IMR-90 (cell line): ENCODE results near the gene KRTAP9-4. TPM values are rescaled to one million over a fixed set of nuclear protein-coding genes. Genes with fewer than 3 reads are reported as not detected.
A peak's percentile ranks its signal among the peaks of the same experiment; 100 is the strongest.

Source experiments
- ATAC-seq: fragments of 200-7000 bp; cut with Tn5 transposase; 2 replicates; pipeline ENCODE4 v1.9.1; 2020; ENCODE audit warnings: low read depth, mild to moderate bottlenecking, moderate library complexity
- BruUV-seq: library from RNA; stranded (reverse); fragments of 400-500 nt; replicated peaks from 2 replicates; lab custom pipeline; 2021; lab: Mats Ljungman, UMichigan
- CTCF ChIA-PET: fragments of 300-600 bp; formaldehyde crosslinking; extraction: SDS; loops from one replicate; lab custom pipeline; 2021; ENCODE audit warnings: antibody characterized with exemption; lab: Yijun Ruan, JAX
- POLR2A ChIA-PET: fragments of 300-600 bp; sonication (Branson Sonifier 250); formaldehyde crosslinking; loops from one replicate; lab custom pipeline; 2022; ENCODE audit warnings: antibody characterized with exemption; ENCODE audit not compliant: unreplicated experiment; lab: Charles Lee
- DNase-seq: peaks from one replicate; pipeline ENCODE4 v3.0.0; 2013
- H2AFZ ChIP-seq: replicated peaks from 2 replicates; pipeline ENCODE3; 2013; ENCODE audit warnings: low read length, mild to moderate bottlenecking; ENCODE audit not compliant: poor library complexity
- H2AK5ac ChIP-seq: 2 replicates; pipeline ENCODE4 v1.6.1; 2013; ENCODE audit warnings: low read depth, low read length, inconsistent platforms
- H2AK9ac ChIP-seq: replicated peaks from 2 replicates; pipeline ENCODE3; 2013; ENCODE audit warnings: mild to moderate bottlenecking, low read depth, low read length, moderate library complexity; ENCODE audit not compliant: poor library complexity
- H2BK120ac ChIP-seq: 2 replicates; pipeline ENCODE4 v1.6.1; 2013; ENCODE audit warnings: low read depth, low read length, inconsistent platforms
- H2BK15ac ChIP-seq: 3 replicates; pipeline ENCODE4 v1.6.1; 2013; ENCODE audit warnings: low read depth, low read length, inconsistent platforms
- H2BK20ac ChIP-seq: 2 replicates; pipeline ENCODE4 v1.6.1; 2013; ENCODE audit warnings: low read depth, mild to moderate bottlenecking, inconsistent platforms, low read length, moderate library complexity
- H2BK5ac ChIP-seq: 2 replicates; pipeline ENCODE4 v1.6.1; 2013; ENCODE audit warnings: mild to moderate bottlenecking, low read depth, low read length, inconsistent platforms; ENCODE audit not compliant: poor library complexity, severe bottlenecking
- H3K14ac ChIP-seq: replicated peaks from 2 replicates; pipeline ENCODE4 v1.6.1; 2013; ENCODE audit warnings: low read depth, low read length, inconsistent platforms
- H3K18ac ChIP-seq: 2 replicates; pipeline ENCODE4 v1.6.1; 2013; ENCODE audit warnings: low read depth, low read length, control low read depth
- H3K23ac ChIP-seq: 2 replicates; pipeline ENCODE4 v1.6.1; 2013; ENCODE audit warnings: low read depth, low read length, inconsistent platforms
- H3K27ac ChIP-seq: 2 replicates; pipeline ENCODE4 v1.5.1; 2013; ENCODE audit warnings: mild to moderate bottlenecking, control low read depth, low read length; ENCODE audit not compliant: insufficient read depth
- H3K27me3 ChIP-seq: 2 replicates; pipeline ENCODE4 v1.6.1; 2013; ENCODE audit warnings: low read length; ENCODE audit not compliant: control insufficient read depth, insufficient read depth
- H3K36me3 ChIP-seq: 2 replicates; pipeline ENCODE4 v1.6.1; 2013; ENCODE audit warnings: low read length, mixed read lengths; ENCODE audit not compliant: control insufficient read depth, insufficient read depth
- H3K4ac ChIP-seq: 2 replicates; pipeline ENCODE4 v1.6.1; 2013; ENCODE audit warnings: low read depth, low read length, inconsistent platforms
- H3K4me1 ChIP-seq: 2 replicates; pipeline ENCODE4 v1.6.1; 2013; ENCODE audit warnings: low read length, mixed read lengths; ENCODE audit not compliant: control insufficient read depth, insufficient read depth
- H3K4me2 ChIP-seq: 2 replicates; pipeline ENCODE4 v1.6.1; 2013; ENCODE audit warnings: low read depth, mild to moderate bottlenecking, control low read depth, low read length, moderate library complexity
- H3K4me3 ChIP-seq: 2 replicates; pipeline ENCODE4 v1.5.1; 2013; ENCODE audit warnings: low read depth, mild to moderate bottlenecking, control low read depth, low read length, moderate library complexity; ENCODE audit not compliant: insufficient read depth
- H3K56ac ChIP-seq: 2 replicates; pipeline ENCODE4 v1.6.1; 2013; ENCODE audit warnings: low read length, inconsistent platforms; ENCODE audit not compliant: insufficient read depth; ENCODE audit errors: extremely low read depth
- H3K79me1 ChIP-seq, 2 experiments: 2 replicates each; pipeline ENCODE4 v1.6.1; 2013; ENCODE audit warnings: low read length in 2 of 2, inconsistent platforms in 1 of 2, low read depth in 1 of 2
- H3K9ac ChIP-seq: 2 replicates; pipeline ENCODE4 v1.6.1; 2013; ENCODE audit warnings: low read depth, low read length, control low read depth
- H3K9me1 ChIP-seq: 2 replicates; pipeline ENCODE4 v1.6.1; 2013; ENCODE audit warnings: low read length, inconsistent platforms; ENCODE audit not compliant: insufficient read depth
- H3K9me3 ChIP-seq: 2 replicates; pipeline ENCODE4 v1.6.1; 2013; ENCODE audit warnings: low read length; ENCODE audit not compliant: control insufficient read depth, insufficient read depth
- H4K20me1 ChIP-seq: 2 replicates; pipeline ENCODE4 v1.6.1; 2013; ENCODE audit warnings: low read length, inconsistent platforms; ENCODE audit not compliant: insufficient read depth
- H4K5ac ChIP-seq: 2 replicates; pipeline ENCODE4 v1.6.1; 2013; ENCODE audit warnings: mild to moderate bottlenecking, low read depth, low read length, control low read depth
- H4K8ac ChIP-seq, 2 experiments: 2 replicates each; pipeline ENCODE4 v1.6.1; 2013; ENCODE audit warnings: low read depth in 2 of 2, low read length in 2 of 2, control low read depth in 1 of 2, inconsistent platforms in 1 of 2
- H4K91ac ChIP-seq: 2 replicates; pipeline ENCODE4 v1.6.1; 2013; ENCODE audit warnings: low read depth, low read length, inconsistent platforms; ENCODE audit not compliant: insufficient read depth
- CEBPB ChIP-seq: IDR thresholded peaks from 2 replicates; pipeline ENCODE4 v1.6.1; 2012; ENCODE audit warnings: low read depth, low read length, improper control_type of control experiment
- CHD1 ChIP-seq: IDR thresholded peaks from 2 replicates; pipeline ENCODE4 v1.6.1; 2012; ENCODE audit warnings: low read depth, low read length, improper control_type of control experiment
- FOS ChIP-seq: fragments of 150-350 bp; IDR thresholded peaks from 2 replicates; pipeline ENCODE4 v1.6.1; 2016; ENCODE audit warnings: low read depth, low read length
- MAFK ChIP-seq: IDR thresholded peaks from 2 replicates; pipeline ENCODE4 v1.6.1; 2012; ENCODE audit warnings: low read depth, low read length, improper control_type of control experiment
- MAZ ChIP-seq: IDR thresholded peaks from 2 replicates; pipeline ENCODE4 v1.6.1; 2012; ENCODE audit warnings: low read depth, mild to moderate bottlenecking, low read length, improper control_type of control experiment, moderate library complexity, borderline replicate concordance
- MXI1 ChIP-seq: IDR thresholded peaks from 2 replicates; pipeline ENCODE4 v1.6.1; 2012; ENCODE audit warnings: low read depth, mild to moderate bottlenecking, low read length, moderate library complexity, borderline replicate concordance
- NFE2L2 ChIP-seq: fragments of 150-350 bp; IDR thresholded peaks from 2 replicates; pipeline ENCODE4 v1.6.1; 2016; ENCODE audit warnings: low read depth, mild to moderate bottlenecking, low read length
- RAD21 ChIP-seq: IDR thresholded peaks from 2 replicates; pipeline ENCODE4 v1.6.1; 2012; ENCODE audit warnings: low read length, improper control_type of control experiment
- SMC3 ChIP-seq: fragments of 150-350 bp; IDR thresholded peaks from 2 replicates; pipeline ENCODE4 v1.6.1; 2016; ENCODE audit warnings: low read depth, mild to moderate bottlenecking, antibody characterized with exemption, low read length, moderate library complexity
- WGBS, 2 experiments: methylation state at CpG; one replicate each; pipeline versions ENCODE4 v1.1.5 to v1.1.7; 2013; ENCODE audit warnings: missing lambda C conversion rate in 2 of 2; ENCODE audit not compliant: insufficient read length in 1 of 2; ENCODE audit errors: extremely low coverage in 2 of 2; 5-methylcytosine and 5-hydroxymethylcytosine counted together
- dilution Hi-C: fragments of 300-500 bp; cut with HindIII; formaldehyde crosslinking; loops from one replicate; pipeline ENCODE4 v1.14.3; 2018; ENCODE audit warnings: low sequenced_read_pairs; ENCODE audit not compliant: unreplicated experiment
- in situ Hi-C: fragments of 300-500 bp; cut with MboI; formaldehyde crosslinking; loops from 3 replicates; pipeline ENCODE4 v1.14.3; 2019; ENCODE audit warnings: low sequenced_read_pairs, inconsistent platforms, mixed read lengths
- intact Hi-C: fragments of 100-400 bp; cut with micrococcal nuclease; formaldehyde crosslinking; loops from 2 replicates; pipeline ENCODE4 v1.10.0; 2022
- polyA plus RNA-seq, 3 experiments: library from polyadenylated mRNA; depleted of rRNA; stranded (reverse); fragments of >200 nt; gene quantifications; 2 replicates each; pipeline ENCODE4 v1.2.3, GENCODE V29; 2012; ENCODE audit warnings: low replicate concordance in 1 of 3
- total RNA-seq: library from RNA; depleted of rRNA; stranded (reverse); fragments of >200 nt; gene quantifications from 2 replicates; pipeline ENCODE4 v1.2.3, GENCODE V29; 2012
- TF ChIP-seq, protein P1 (sequence below): conservative IDR thresholded peaks from 2 replicates; pipeline ENCODE4 v1.5.1; 2012; ENCODE audit warnings: mild to moderate bottlenecking, low read depth, low read length, improper control_type of control experiment
- TF ChIP-seq, protein P2 (sequence below): fragments of 150-350 bp; IDR thresholded peaks from 2 replicates; pipeline ENCODE4 v1.6.1; 2016; ENCODE audit warnings: low read depth, mild to moderate bottlenecking, low read length, moderate library complexity, borderline replicate concordance
- TF ChIP-seq, protein P3 (sequence below): fragments of 150-350 bp; IDR thresholded peaks from 2 replicates; pipeline ENCODE4 v1.6.1; 2017; ENCODE audit warnings: mild to moderate bottlenecking, antibody characterized with exemption, low read length, low read depth

The KRTAP9-4 gene
- total and polyA plus RNA-seq, 2 of the 4 experiments (the other 2 are of a cell fraction): not detected

DNA sequence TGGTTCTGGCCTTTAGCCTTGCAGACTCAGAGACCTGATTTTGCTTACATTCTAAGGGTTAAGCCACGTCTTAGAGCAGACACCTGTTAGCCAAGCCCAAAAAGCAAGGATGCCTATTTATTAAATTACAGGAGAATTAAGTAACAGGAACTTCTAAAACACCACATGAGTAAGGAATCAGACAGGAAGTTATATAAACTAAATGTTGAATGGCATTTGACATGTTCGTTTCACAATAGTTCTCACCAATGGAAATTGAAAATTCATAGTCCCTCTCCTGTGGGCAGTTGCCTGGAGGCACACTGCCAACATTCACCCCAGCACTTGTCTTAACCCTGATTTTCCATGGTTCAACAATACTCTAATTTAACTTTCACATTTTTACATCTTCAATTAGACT lies 35.1 kb downstream of the KRTAP9-4 start:
- H4K8ac ChIP-seq: peak overlapping the region; percentile 17 to 31; a peak in 2 of 4 replicates
- peaks cover 4% of the 10 kb centered on the region; the same call in 1 of the 2 replicates for H3K4me1 ChIP-seq
- H2BK20ac ChIP-seq: peak overlapping the region; percentile 78; the same call in 1 of the 2 replicates
- peaks cover 7% of the 10 kb centered on the region for H3K9me1 ChIP-seq
- peak overlapping the region; percentile 50 for H4K91ac ChIP-seq
- H2BK15ac ChIP-seq: peak overlapping the region; percentile 22; the same call in 2 of the 3 replicates
- no peak overlapping the region for H3K4me3 ChIP-seq
- H3K79me1 ChIP-seq: no peaks in the 10 kb centered on the region
- dilution Hi-C loops (no loop called here), in situ Hi-C loops (no loop called here), intact Hi-C loops (no loop called here)
- CTCF ChIA-PET: no interaction called here
- peak overlapping the region; percentile 71 for H2BK5ac ChIP-seq
- TF ChIP-seq, protein P1, sequence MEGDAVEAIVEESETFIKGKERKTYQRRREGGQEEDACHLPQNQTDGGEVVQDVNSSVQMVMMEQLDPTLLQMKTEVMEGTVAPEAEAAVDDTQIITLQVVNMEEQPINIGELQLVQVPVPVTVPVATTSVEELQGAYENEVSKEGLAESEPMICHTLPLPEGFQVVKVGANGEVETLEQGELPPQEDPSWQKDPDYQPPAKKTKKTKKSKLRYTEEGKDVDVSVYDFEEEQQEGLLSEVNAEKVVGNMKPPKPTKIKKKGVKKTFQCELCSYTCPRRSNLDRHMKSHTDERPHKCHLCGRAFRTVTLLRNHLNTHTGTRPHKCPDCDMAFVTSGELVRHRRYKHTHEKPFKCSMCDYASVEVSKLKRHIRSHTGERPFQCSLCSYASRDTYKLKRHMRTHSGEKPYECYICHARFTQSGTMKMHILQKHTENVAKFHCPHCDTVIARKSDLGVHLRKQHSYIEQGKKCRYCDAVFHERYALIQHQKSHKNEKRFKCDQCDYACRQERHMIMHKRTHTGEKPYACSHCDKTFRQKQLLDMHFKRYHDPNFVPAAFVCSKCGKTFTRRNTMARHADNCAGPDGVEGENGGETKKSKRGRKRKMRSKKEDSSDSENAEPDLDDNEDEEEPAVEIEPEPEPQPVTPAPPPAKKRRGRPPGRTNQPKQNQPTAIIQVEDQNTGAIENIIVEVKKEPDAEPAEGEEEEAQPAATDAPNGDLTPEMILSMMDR: no peak
- TF ChIP-seq, protein P2, sequence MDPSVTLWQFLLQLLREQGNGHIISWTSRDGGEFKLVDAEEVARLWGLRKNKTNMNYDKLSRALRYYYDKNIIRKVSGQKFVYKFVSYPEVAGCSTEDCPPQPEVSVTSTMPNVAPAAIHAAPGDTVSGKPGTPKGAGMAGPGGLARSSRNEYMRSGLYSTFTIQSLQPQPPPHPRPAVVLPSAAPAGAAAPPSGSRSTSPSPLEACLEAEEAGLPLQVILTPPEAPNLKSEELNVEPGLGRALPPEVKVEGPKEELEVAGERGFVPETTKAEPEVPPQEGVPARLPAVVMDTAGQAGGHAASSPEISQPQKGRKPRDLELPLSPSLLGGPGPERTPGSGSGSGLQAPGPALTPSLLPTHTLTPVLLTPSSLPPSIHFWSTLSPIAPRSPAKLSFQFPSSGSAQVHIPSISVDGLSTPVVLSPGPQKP: no peak
- TF ChIP-seq, protein P3, sequence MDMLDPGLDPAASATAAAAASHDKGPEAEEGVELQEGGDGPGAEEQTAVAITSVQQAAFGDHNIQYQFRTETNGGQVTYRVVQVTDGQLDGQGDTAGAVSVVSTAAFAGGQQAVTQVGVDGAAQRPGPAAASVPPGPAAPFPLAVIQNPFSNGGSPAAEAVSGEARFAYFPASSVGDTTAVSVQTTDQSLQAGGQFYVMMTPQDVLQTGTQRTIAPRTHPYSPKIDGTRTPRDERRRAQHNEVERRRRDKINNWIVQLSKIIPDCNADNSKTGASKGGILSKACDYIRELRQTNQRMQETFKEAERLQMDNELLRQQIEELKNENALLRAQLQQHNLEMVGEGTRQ: no peak
- TF ChIP-seq MAZ (no peak), SMC3 (no peak), NFE2L2 (no peak), CHD1 (no peak), MAFK (no peak), RAD21 (no peak), FOS (no peak), MXI1 (no peak), CEBPB (no peak)
- H3K9me3 ChIP-seq: no peaks in the 10 kb centered on the region
- no peak overlapping the region for H3K56ac ChIP-seq
- H3K9ac ChIP-seq: no peak overlapping the region
- DNase-seq: no peak
- H2AK9ac ChIP-seq: no peak overlapping the region
- no peak overlapping the region for H2AFZ ChIP-seq
- ATAC-seq: no peak
- no CpG with 5 or more reads among the region's 2 CpGs for WGBS, 2 experiments
- H3K27ac ChIP-seq: no peak overlapping the region
- H3K23ac ChIP-seq: no peak overlapping the region
- no TSS peak for BruUV-seq
- H3K27me3 ChIP-seq: no peaks in the 10 kb centered on the region
- H4K20me1 ChIP-seq: no peaks in the 10 kb centered on the region
- H2BK120ac ChIP-seq: peak overlapping the region; percentile 78
- peak overlapping the region; percentile 61; the same call in 1 of the 2 replicates for H3K18ac ChIP-seq
- POLR2A ChIA-PET: no interaction called here
- peak overlapping the region; percentile 57; the same call in 1 of the 2 replicates for H3K4me2 ChIP-seq
- no peak overlapping the region for H2AK5ac ChIP-seq
- peak overlapping the region; percentile 38 for H3K14ac ChIP-seq
- no peak overlapping the region for H4K5ac ChIP-seq
- peak overlapping the region; percentile 66; the same call in 1 of the 2 replicates for H3K4ac ChIP-seq
- H3K36me3 ChIP-seq: no peaks in the 10 kb centered on the region
